ENCODE results near the gene ABCA7.

The ABCA7 gene

GRCh38 chr19:1040476-1041271 lies 767 bp downstream of the ABCA7 start:
- peak; percentile 87 for DNase-seq (ENCODE audit: low read depth)

DNA sequence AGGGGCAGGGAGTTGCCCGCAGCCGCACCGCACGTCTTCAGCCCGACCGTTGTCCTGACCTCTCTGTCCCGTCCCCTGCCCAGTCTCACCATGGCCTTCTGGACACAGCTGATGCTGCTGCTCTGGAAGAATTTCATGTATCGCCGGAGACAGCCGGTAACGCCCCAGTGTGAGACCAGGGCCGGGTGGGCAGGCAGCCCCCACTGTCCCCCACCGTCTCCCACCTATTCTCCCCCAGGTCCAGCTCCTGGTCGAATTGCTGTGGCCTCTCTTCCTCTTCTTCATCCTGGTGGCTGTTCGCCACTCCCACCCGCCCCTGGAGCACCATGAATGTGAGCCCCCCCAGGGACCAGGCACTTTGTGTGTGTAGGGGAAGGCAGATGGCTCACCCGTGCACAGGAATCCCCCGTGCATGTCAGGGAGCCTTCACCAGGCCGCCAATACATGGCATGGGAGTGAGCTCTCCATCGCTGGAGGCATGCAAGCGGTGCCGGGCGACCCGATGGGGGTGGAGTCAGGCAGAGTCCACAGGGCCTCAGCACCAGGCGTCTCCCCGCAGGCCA lies 1.4 kb downstream of the ABCA7 start:
- no peak for DNase-seq (ENCODE audit: low read depth)

- DNase-seq (ENCODE audit: low read depth) = no peak
Observed at GRCh38 chr19:1041835-1042685, 2.2 kb downstream of the ABCA7 start.

DNA sequence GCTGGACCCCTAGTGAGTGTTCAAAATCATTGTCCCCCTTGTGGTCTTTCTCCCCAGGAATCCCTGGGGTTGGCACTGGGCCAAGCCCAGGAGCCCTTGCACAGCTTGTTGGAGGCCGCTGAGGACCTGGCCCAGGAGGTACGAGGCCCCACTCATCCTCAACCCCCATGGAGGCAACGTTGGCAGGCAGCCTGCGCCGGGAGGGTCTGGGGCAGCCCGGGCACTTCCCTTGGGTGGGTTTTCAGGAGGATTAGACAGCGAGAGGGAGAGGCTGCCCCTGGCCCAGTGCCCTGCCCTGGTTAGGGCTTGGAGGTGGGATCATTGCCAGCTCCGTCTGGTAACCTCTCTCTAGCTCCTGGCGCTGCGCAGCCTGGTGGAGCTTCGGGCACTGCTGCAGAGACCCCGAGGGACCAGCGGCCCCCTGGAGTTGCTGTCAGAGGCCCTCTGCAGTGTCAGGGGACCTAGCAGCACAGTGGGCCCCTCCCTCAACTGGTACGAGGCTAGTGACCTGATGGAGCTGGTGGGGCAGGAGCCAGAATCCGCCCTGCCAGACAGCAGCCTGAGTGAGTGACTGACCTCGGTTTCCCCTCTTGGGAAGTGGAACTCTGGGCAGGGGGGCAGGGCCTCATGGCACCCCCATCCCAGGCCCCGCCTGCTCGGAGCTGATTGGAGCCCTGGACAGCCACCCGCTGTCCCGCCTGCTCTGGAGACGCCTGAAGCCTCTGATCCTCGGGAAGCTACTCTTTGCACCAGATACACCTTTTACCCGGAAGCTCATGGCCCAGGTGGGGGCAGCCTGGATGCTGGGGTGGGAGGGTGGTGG lies 3.0 kb downstream of the ABCA7 start:
- DNase-seq (ENCODE audit: low read depth) = no peak

GRCh38 chr19:1045247-1045603 lies 5.3 kb downstream of the ABCA7 start:
- no peak for DNase-seq (ENCODE audit: low read depth)

DNA sequence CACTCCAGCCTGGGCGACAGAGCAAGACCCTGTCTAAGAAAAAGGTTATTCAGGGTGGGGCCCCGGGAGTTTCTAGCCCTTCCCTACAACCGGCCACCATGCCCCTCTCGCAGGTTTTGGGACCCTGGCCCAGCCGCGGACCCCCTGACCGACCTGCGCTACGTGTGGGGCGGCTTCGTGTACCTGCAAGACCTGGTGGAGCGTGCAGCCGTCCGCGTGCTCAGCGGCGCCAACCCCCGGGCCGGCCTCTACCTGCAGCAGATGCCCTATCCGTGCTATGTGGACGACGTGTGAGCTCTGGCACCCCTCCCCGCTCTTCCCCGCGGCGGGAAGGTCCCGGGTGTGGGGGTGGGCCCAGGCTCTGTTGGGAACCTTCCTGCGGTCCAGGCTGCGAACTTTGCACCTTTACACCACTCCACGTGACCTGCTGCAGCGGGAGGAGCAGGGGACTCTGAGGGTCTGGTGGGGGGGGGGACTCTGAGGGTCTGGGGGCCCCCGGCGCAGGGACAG lies 6.3 kb downstream of the ABCA7 start:
- no peak for DNase-seq (ENCODE audit: low read depth)

- DNase-seq (ENCODE audit: low read depth) = no peak
Observed at GRCh38 chr19:1046836-1047695, 7.2 kb downstream of the ABCA7 start.

DNA sequence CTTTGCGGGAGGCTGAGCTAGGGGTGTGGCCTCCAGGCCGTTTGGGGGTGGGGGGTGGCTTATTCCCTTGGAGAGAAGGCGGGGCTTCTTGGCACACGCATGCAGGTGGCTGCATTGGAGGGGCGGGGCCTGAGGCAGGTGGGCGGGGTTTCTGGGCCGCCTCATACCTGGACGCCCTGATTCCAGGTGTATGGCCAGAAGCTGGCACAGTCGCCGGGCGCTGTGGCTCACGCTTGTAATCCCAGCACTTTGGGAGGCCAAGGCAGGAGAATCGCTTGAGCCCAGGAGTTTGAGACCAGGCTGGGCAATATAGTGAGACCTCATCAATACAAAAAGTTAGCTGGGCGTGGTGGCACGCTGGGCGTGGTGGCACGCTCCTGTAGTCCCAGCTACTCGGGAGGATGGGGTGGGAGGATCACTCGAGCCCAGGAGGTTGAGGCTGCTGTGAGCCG lies 7.8 kb downstream of the ABCA7 start:
- no peak for DNase-seq (ENCODE audit: low read depth)

GRCh38 chr19:1049106-1049505 lies 9.2 kb downstream of the ABCA7 start:
- no peak for DNase-seq (ENCODE audit: low read depth)

GRCh38 chr19:1049800-1050199 lies 9.9 kb downstream of the ABCA7 start:
- no peak for DNase-seq (ENCODE audit: low read depth)

DNA sequence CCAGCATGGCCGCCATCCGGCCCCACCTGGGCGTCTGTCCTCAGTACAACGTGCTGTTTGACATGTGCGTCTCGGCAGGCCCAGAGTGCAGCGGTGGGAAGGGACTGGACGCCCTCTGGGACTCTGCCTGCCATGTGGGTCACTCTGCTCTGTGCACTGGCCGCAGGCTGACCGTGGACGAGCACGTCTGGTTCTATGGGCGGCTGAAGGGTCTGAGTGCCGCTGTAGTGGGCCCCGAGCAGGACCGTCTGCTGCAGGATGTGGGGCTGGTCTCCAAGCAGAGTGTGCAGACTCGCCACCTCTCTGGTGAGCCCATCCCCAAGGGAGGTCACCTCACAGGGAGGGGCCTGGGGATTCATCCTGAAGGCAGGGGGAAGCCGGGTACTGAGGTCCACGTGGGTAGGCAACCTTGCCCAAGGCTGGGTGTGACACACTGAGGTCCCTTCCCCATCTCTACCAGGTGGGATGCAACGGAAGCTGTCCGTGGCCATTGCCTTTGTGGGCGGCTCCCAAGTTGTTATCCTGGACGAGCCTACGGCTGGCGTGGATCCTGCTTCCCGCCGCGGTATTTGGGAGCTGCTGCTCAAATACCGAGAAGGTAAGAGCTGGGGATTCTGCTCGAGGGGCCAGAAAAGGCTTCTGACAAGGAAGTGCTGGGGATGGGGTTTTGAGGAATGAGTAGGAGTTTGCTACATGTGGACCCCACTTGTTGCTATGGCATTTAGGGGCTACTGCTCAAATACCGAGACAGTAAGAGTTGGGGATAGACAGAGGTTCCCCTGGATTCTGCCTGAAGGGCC lies 11.3 kb downstream of the ABCA7 start:
- DNase-seq (ENCODE audit: low read depth) = no peak

GRCh38 chr19:1051791-1052190 lies 11.9 kb downstream of the ABCA7 start:
- DNase-seq (ENCODE audit: low read depth) = no peak

- no peak for DNase-seq (ENCODE audit: low read depth)
Observed at GRCh38 chr19:1052349-1052975, 12.6 kb downstream of the ABCA7 start.

DNA sequence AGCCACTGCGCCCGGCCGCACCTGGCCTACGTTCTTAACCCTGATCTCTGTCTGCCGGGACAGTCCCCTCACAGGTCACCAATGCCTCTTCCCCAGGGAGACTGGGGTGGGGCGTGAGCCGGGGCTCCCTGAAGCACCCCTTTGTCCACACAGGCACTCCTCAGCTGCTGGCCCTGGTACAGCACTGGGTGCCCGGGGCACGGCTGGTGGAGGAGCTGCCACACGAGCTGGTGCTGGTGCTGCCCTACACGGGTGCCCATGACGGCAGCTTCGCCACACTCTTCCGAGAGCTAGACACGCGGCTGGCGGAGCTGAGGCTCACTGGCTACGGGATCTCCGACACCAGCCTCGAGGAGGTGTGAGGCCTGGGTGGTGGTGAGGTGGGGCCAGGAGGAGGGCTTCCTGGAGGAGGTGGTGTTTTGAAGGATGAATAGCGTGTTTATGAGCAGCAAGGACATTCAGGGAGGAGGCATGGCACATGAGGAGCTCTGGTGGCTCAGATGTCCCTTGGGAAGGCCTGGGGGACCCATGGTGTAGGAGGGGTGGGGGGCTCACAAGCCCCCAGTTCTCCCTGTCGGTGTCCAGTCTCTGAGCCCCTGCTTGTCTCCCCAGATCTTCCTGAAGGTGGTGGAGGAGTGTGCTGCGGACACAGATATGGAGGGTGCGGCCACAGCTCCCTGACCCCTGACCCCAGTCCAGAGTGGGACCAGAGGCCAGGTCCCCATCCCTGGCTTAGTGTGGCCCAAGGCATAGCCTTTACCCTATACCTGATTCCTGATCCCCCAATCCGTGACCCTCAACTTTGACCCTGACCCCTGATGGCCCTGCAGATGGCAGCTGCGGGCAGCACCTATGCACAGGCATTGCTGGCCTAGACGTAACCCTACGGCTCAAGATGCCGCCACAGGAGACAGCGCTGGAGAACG lies 13.5 kb downstream of the ABCA7 start:
- no peak for DNase-seq (ENCODE audit: low read depth)

DNA sequence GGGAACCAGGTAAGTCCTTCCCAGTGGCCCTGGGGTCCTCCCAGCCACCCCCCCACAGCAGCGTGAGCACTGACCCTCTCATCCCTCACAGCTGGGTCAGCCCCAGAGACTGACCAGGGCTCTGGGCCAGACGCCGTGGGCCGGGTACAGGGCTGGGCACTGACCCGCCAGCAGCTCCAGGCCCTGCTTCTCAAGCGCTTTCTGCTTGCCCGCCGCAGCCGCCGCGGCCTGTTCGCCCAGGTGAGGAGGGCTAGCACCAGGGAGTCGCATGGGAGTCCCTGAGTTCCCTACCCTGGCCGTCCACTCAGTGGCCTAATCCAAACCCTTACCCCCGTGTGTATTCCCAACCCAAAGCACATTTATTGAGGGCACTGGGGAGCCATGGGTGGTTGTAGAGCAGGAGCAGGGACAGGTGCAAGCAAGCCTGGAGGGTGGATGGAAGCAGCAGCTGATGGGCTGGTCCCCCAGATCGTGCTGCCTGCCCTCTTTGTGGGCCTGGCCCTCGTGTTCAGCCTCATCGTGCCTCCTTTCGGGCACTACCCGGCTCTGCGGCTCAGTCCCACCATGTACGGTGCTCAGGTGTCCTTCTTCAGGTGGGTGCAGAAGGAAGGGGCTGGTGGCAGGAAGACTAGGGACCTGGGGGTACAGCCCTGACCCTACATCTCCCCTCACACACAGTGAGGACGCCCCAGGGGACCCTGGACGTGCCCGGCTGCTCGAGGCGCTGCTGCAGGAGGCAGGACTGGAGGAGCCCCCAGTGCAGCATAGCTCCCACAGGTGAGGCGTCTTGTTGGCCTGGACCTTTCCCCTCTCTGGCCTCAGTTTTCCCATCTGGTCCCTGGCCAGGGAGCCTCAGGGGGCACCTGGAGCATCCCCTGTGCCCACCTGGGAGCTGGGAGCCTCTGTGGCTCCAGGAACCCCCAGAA lies 14.5 kb downstream of the ABCA7 start:
- no peak for DNase-seq (ENCODE audit: low read depth)

GRCh38 chr19:1055028-1055425 lies 15.1 kb downstream of the ABCA7 start:
- DNase-seq (ENCODE audit: low read depth) = no peak

DNA sequence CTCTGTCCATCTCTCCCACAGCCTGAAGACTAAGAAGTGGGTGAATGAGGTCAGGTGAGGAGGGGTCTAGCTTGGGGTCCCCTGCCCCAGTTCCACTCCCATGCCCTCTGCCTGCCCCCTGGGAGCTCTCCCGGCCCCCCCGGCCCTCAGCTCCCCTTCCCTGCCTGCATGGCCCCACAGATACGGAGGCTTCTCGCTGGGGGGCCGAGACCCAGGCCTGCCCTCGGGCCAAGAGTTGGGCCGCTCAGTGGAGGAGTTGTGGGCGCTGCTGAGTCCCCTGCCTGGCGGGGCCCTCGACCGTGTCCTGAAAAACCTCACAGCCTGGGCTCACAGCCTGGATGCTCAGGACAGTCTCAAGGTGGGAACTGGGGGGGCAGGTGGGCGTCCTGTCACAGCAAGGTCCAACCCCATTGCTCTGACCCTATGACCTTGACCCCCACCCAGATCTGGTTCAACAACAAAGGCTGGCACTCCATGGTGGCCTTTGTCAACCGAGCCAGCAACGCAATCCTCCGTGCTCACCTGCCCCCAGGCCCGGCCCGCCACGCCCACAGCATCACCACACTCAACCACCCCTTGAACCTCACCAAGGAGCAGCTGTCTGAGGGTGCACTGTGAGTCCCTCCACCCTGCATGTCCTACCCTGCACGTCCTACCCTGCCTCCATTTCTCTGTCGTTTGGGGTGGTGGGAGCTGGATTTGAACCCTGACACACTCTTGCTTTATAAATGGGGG lies 16.1 kb downstream of the ABCA7 start:
- no peak for DNase-seq (ENCODE audit: low read depth)
